Panc1 (cell line): ENCODE data around the gene COL27A1. TPM values are rescaled to one million over a fixed set of nuclear protein-coding genes. Genes with fewer than 3 reads are reported as not detected.

Source experiments
- ATAC-seq: fragments of 200-7000 bp; cut with Tn5 transposase; 2 replicates; pipeline ENCODE4 v1.9.1; 2020; ENCODE audit warnings: mild to moderate bottlenecking, moderate library complexity
- BruUV-seq: library from RNA; stranded (reverse); fragments of 400-500 nt; replicated peaks from 2 replicates; lab custom pipeline; 2021; lab: Mats Ljungman, UMichigan
- CTCF ChIA-PET: fragments of 300-600 bp; sonication (Branson Sonifier 250); formaldehyde crosslinking; loops from one replicate; lab custom pipeline; 2022; ENCODE audit warnings: antibody characterized with exemption; lab: Charles Lee
- POLR2A ChIA-PET: fragments of 300-600 bp; sonication (Branson Sonifier 250); formaldehyde crosslinking; loops from one replicate; lab custom pipeline; 2022; ENCODE audit warnings: antibody characterized with exemption; lab: Charles Lee
- DNase-seq: peaks from one replicate; pipeline ENCODE4 v3.0.0-alpha.2; 2010; ENCODE audit warnings: low read depth, low spot score
- H3K27ac ChIP-seq: 2 replicates; pipeline ENCODE4 v1.5.1; 2011; ENCODE audit warnings: mild to moderate bottlenecking, low read length, inconsistent platforms
- H3K27me3 ChIP-seq: fragments of 200-500 bp; sonication (Bioruptor generic); 2 replicates; pipeline ENCODE4 v1.6.0; 2014; ENCODE audit warnings: low read length, inconsistent platforms; ENCODE audit not compliant: control insufficient read depth, insufficient read depth
- H3K36me3 ChIP-seq: fragments of 200-500 bp; sonication (Bioruptor generic); 2 replicates; pipeline ENCODE4 v1.5.1; 2014; ENCODE audit warnings: inconsistent platforms, mild to moderate bottlenecking, low read length, moderate library complexity; ENCODE audit not compliant: control insufficient read depth, insufficient read depth
- H3K4me1 ChIP-seq: 2 replicates; pipeline ENCODE4 v1.5.1; 2011; ENCODE audit warnings: inconsistent platforms, mild to moderate bottlenecking, low read length, moderate library complexity; ENCODE audit not compliant: control insufficient read depth, insufficient read depth
- H3K4me3 ChIP-seq, 2 experiments: 2 replicates each; pipeline ENCODE4 v1.5.1; 2011 to 2012; ENCODE audit warnings: low read depth in 2 of 2, low read length in 2 of 2, mild to moderate bottlenecking in 2 of 2, inconsistent platforms in 1 of 2, moderate library complexity in 1 of 2
- H3K9me3 ChIP-seq: fragments of 200-500 bp; sonication (Bioruptor generic); 2 replicates; pipeline ENCODE4 v1.5.1; 2014; ENCODE audit warnings: low read depth, mild to moderate bottlenecking, inconsistent platforms, low read length, moderate library complexity; ENCODE audit not compliant: control insufficient read depth, insufficient read depth
- POLR2AphosphoS5 ChIP-seq: IDR thresholded peaks from 2 replicates; pipeline ENCODE4 v1.6.1; 2012; ENCODE audit warnings: mild to moderate bottlenecking, low read depth, low read length, moderate library complexity
- REST ChIP-seq, 2 experiments: IDR thresholded peaks; 2 replicates each; pipeline ENCODE4 v1.6.1; 2011 to 2012; ENCODE audit warnings: low read depth in 2 of 2, control low read depth in 1 of 2, low read length in 1 of 2, mild to moderate bottlenecking in 1 of 2, moderate library complexity in 1 of 2; ENCODE audit not compliant: insufficient read depth in 1 of 2
- SIN3A ChIP-seq: IDR thresholded peaks from 2 replicates; pipeline ENCODE4 v1.6.1; 2012; ENCODE audit warnings: low read depth, mild to moderate bottlenecking, low read length, moderate library complexity, borderline replicate concordance; ENCODE audit not compliant: insufficient read depth
- TCF7L2 ChIP-seq: IDR thresholded peaks from 2 replicates; pipeline ENCODE4 v1.6.1; 2011; ENCODE audit warnings: mild to moderate bottlenecking, low read depth, low read length, inconsistent platforms
- in situ Hi-C: cut with HindIII; loops from 2 replicates; pipeline ENCODE4 v1.10.0; 2016; ENCODE audit warnings: low sequenced_read_pairs, low pct_unique_long_range_greater_than_20kb
- intact Hi-C: fragments of 100-400 bp; cut with micrococcal nuclease; formaldehyde crosslinking; loops from one replicate; pipeline ENCODE4 v1.10.0; 2022; ENCODE audit not compliant: unreplicated experiment
- total RNA-seq: library from RNA; stranded (reverse); gene quantifications from one replicate; pipeline ENCODE4 v1.2.1, GENCODE V29; 2021; ENCODE audit not compliant: unreplicated experiment
- TF ChIP-seq, protein P1 (sequence below): fragments of 450-650 bp; IDR thresholded peaks from 2 replicates; pipeline ENCODE4 v1.5.1; 2017; ENCODE audit warnings: mild to moderate bottlenecking

Gene COL27A1
- total RNA-seq, 1 experiment from 2014 or later = 5.1 TPM

DNA sequence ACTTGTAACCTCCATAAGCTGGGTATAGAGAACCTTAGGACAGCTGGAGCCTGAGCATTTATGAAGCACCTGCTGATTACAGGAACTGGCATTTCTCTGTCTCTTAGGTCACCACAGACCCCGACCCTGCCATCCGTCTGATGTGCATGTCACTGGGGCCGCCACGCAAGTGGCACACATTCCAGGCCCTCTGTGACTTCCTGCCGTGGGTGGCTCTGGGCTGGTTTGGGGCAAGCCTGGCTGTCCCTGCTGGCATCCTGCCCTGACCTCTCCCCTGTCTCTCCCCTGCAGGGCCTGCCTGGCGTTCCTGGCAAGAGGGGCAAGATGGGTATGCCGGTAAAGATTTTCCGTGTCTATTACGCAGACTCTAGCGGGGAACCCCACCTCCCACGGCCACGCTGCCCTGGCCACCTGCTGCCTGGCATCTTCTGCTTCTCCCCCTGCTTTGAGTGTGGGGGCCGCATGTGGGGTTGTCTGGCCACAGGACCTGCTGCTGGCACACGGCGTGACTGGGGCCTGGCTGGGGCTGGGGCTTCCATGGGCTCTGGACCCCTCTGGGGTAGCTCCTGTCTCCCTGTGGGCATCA, 55.4 kb downstream of the COL27A1 start:
- in situ Hi-C loops = no loop called here
- TF ChIP-seq REST (IDR thresholded peaks at IDR 0.05; ENCODE audit: insufficient read depth in 1 of 2, low read depth in 2 of 2, low read length in 1 of 2) (no peak), SIN3A (no peak), POLR2AphosphoS5 (no peak), TCF7L2 (no peak)
- TF ChIP-seq, protein P1, sequence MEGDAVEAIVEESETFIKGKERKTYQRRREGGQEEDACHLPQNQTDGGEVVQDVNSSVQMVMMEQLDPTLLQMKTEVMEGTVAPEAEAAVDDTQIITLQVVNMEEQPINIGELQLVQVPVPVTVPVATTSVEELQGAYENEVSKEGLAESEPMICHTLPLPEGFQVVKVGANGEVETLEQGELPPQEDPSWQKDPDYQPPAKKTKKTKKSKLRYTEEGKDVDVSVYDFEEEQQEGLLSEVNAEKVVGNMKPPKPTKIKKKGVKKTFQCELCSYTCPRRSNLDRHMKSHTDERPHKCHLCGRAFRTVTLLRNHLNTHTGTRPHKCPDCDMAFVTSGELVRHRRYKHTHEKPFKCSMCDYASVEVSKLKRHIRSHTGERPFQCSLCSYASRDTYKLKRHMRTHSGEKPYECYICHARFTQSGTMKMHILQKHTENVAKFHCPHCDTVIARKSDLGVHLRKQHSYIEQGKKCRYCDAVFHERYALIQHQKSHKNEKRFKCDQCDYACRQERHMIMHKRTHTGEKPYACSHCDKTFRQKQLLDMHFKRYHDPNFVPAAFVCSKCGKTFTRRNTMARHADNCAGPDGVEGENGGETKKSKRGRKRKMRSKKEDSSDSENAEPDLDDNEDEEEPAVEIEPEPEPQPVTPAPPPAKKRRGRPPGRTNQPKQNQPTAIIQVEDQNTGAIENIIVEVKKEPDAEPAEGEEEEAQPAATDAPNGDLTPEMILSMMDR = no peak
- no peak overlapping the region for H3K4me3 ChIP-seq
- no peaks in the 10 kb centered on the region for H3K36me3 ChIP-seq
- DNase-seq (no peak), ATAC-seq (no peak)
- CTCF ChIA-PET = no interaction called here
- POLR2A ChIA-PET = no interaction called here
- BruUV-seq = no TSS peak
- no peaks in the 10 kb centered on the region for H3K4me1 ChIP-seq
- intact Hi-C loops = no loop called here
- H3K27me3 ChIP-seq = no peaks in the 10 kb centered on the region
- H3K27ac ChIP-seq = no peak overlapping the region
- no peaks in the 10 kb centered on the region for H3K9me3 ChIP-seq

DNA sequence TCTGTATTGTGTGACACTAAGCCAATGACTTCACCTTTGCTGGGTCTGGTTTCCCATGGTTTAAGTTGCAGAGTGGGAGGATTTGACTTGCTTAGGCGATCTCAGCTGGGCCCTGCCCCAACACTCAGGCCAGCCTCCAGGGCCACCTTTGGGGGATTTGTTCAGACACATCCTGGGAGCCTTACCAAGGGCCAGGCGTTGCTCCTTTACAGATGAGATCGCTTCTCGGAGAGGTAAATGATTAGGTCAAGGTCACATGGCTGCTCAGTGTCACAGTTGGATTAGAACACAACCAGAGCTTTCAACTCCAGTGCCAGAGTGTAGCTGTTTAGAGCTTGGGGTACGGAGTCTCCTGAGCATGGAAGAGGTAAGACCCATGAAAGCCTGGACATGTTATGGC, 57.5 kb downstream of the COL27A1 start:
- H3K4me3 ChIP-seq = no peak overlapping the region
- ATAC-seq (no peak), DNase-seq (no peak)
- intact Hi-C loops = no loop called here
- H3K4me1 ChIP-seq = no peaks in the 10 kb centered on the region
- TF ChIP-seq REST (IDR thresholded peaks at IDR 0.05; ENCODE audit: insufficient read depth in 1 of 2, low read depth in 2 of 2, low read length in 1 of 2) (no peak), TCF7L2 (no peak), POLR2AphosphoS5 (no peak), SIN3A (no peak)
- TF ChIP-seq, protein P1 = no peak
- CTCF ChIA-PET = no interaction called here
- H3K27me3 ChIP-seq = no peaks in the 10 kb centered on the region
- in situ Hi-C loops = no loop called here
- POLR2A ChIA-PET = no interaction called here
- no peaks in the 10 kb centered on the region for H3K36me3 ChIP-seq
- no peaks in the 10 kb centered on the region for H3K9me3 ChIP-seq
- no peak overlapping the region for H3K27ac ChIP-seq
- BruUV-seq = no TSS peak
